22Rv1 (cell line): Measurements from ENCODE around the gene DACH1.

Experiments
- ZFX ChIP-seq: fragments of 450-650 bp; IDR thresholded peaks from 2 replicates; pipeline ENCODE4 v1.6.1; 2017; ENCODE audit warnings: antibody characterized with exemption, borderline replicate concordance
- TF ChIP-seq, protein P1 (sequence below): fragments of 450-650 bp; IDR thresholded peaks from 2 replicates; pipeline ENCODE4 v1.5.1; 2017; ENCODE audit warnings: mild to moderate bottlenecking

DNA sequence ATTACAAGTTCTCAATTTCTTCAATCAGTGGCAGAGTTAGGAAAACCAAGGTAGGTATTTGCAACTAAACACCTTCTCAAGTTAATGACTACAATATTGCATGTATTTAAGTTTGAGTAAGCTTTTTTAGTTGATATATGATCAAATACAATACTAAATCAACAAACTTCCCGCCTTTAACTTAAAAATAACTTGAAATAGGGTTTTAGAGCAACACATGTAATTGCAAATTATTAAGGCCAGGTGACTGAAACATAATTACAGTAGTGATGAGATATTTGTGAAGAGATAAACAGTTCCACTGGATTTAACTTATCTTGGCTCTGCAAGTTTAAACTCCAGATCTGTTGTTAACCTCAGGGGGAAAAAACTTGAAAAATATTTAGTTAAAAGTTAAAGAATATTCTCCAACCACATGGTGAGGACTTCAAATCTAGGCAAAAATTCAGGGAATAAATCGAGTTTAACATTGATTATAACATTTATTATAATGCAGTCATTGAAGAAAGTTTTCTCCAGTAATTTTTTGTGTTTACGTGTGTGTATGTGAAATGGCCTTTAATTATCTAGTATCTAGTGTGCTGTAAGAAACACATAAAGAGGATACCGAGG is 3.6 kb downstream of the DACH1 start:
- TF ChIP-seq, protein P1, sequence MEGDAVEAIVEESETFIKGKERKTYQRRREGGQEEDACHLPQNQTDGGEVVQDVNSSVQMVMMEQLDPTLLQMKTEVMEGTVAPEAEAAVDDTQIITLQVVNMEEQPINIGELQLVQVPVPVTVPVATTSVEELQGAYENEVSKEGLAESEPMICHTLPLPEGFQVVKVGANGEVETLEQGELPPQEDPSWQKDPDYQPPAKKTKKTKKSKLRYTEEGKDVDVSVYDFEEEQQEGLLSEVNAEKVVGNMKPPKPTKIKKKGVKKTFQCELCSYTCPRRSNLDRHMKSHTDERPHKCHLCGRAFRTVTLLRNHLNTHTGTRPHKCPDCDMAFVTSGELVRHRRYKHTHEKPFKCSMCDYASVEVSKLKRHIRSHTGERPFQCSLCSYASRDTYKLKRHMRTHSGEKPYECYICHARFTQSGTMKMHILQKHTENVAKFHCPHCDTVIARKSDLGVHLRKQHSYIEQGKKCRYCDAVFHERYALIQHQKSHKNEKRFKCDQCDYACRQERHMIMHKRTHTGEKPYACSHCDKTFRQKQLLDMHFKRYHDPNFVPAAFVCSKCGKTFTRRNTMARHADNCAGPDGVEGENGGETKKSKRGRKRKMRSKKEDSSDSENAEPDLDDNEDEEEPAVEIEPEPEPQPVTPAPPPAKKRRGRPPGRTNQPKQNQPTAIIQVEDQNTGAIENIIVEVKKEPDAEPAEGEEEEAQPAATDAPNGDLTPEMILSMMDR = no peak
- no peak for TF ChIP-seq ZFX
